ENCODE measurements around the gene JAM2. TPM values are rescaled to one million over a fixed set of nuclear protein-coding genes. Genes with fewer than 3 reads are reported as not detected.

The JAM2 gene
- total and polyA plus RNA-seq, 2 donors: 1.9 to 8.6 TPM

- Histone ChIP-seq H3K27ac (ENCODE audit: low read depth in 1 of 2, low read length in 1 of 2) (no peak overlapping the region), H3K4me1 (ENCODE audit: control insufficient read depth in 2 of 2, insufficient read depth in 2 of 2, low read length in 2 of 2) (peaks cover 0 to 2% of the 10 kb centered on the region in 2 donors), H3K27me3 (ENCODE audit: control insufficient read depth in 2 of 2, insufficient read depth in 1 of 2, low read length in 1 of 2) (peaks cover 6 to 36% of the 10 kb centered on the region in 2 donors), H3K36me3 (ENCODE audit: control insufficient read depth in 2 of 2, insufficient read depth in 2 of 2, low read length in 1 of 2) (no peaks in the 10 kb centered on the region), H3K9me3 (ENCODE audit: control insufficient read depth in 2 of 2, insufficient read depth in 1 of 2, low read length in 1 of 2) (no peaks in the 10 kb centered on the region), H3K4me3 (ENCODE audit: low read length in 2 of 2) (peak overlapping the region; percentile 42 to 65)
- no peak for DNase-seq (ENCODE audit: low read depth in 6 of 9, low spot score in 9 of 9)
- WGBS: 13% methylated on average over 27 of the region's 27 CpGs
These were observed 1.3 kb downstream of the JAM2 start for GRCh38 chr21:25640202-25640942.

- no peak overlapping the region for H3K4me3 ChIP-seq (ENCODE audit: low read length in 2 of 2)
- WGBS: 74% methylated on average over 5 of the region's 5 CpGs
These were observed 1.9 kb downstream of the JAM2 start for GRCh38 chr21:25640943-25641292.

GRCh38 chr21:25643486-25643885 is 4.4 kb downstream of the JAM2 start:
- H3K27me3 ChIP-seq (ENCODE audit: control insufficient read depth in 2 of 2, insufficient read depth in 1 of 2, low read length in 1 of 2): peaks cover 4 to 25% of the 10 kb centered on the region in 2 donors
- 95% methylated on average over 4 of the region's 4 CpGs for WGBS
- DNase-seq (ENCODE audit: low read depth in 6 of 9, low spot score in 9 of 9): no peak
- H3K4me3 ChIP-seq (ENCODE audit: low read length in 2 of 2): no peak overlapping the region
- no peaks in the 10 kb centered on the region for H3K9me3 ChIP-seq (ENCODE audit: control insufficient read depth in 2 of 2, insufficient read depth in 1 of 2, low read length in 1 of 2)
- peaks cover 0 to 2% of the 10 kb centered on the region in 2 donors for H3K4me1 ChIP-seq (ENCODE audit: control insufficient read depth in 2 of 2, insufficient read depth in 2 of 2, low read length in 2 of 2)
- no peak overlapping the region for H3K27ac ChIP-seq (ENCODE audit: low read depth in 1 of 2, low read length in 1 of 2)
- H3K36me3 ChIP-seq (ENCODE audit: control insufficient read depth in 2 of 2, insufficient read depth in 2 of 2, low read length in 1 of 2): no peaks in the 10 kb centered on the region

More at GRCh38 chr21:25640943-25641292, 1.9 kb downstream of the JAM2 start:
- Histone ChIP-seq H3K27ac (ENCODE audit: low read depth in 1 of 2, low read length in 1 of 2) (no peak overlapping the region), H3K9me3 (ENCODE audit: control insufficient read depth in 2 of 2, insufficient read depth in 1 of 2, low read length in 1 of 2) (no peaks in the 10 kb centered on the region), H3K4me1 (ENCODE audit: control insufficient read depth in 2 of 2, insufficient read depth in 2 of 2, low read length in 2 of 2) (peaks cover 0 to 2% of the 10 kb centered on the region in 2 donors), H3K36me3 (ENCODE audit: control insufficient read depth in 2 of 2, insufficient read depth in 2 of 2, low read length in 1 of 2) (no peaks in the 10 kb centered on the region), H3K27me3 (ENCODE audit: control insufficient read depth in 2 of 2, insufficient read depth in 1 of 2, low read length in 1 of 2) (peaks cover 6 to 36% of the 10 kb centered on the region in 2 donors)
- no peak for DNase-seq (ENCODE audit: low read depth in 6 of 9, low spot score in 9 of 9)

GRCh38 chr21:25646474-25646873 is 7.4 kb downstream of the JAM2 start:
- Histone ChIP-seq H3K27ac (ENCODE audit: low read depth in 1 of 2, low read length in 1 of 2) (no peak overlapping the region), H3K4me1 (ENCODE audit: control insufficient read depth in 2 of 2, insufficient read depth in 2 of 2, low read length in 2 of 2) (no peaks in the 10 kb centered on the region), H3K27me3 (ENCODE audit: control insufficient read depth in 2 of 2, insufficient read depth in 1 of 2, low read length in 1 of 2) (no peaks in the 10 kb centered on the region), H3K36me3 (ENCODE audit: control insufficient read depth in 2 of 2, insufficient read depth in 2 of 2, low read length in 1 of 2) (no peaks in the 10 kb centered on the region), H3K9me3 (ENCODE audit: control insufficient read depth in 2 of 2, insufficient read depth in 1 of 2, low read length in 1 of 2) (no peaks in the 10 kb centered on the region), H3K4me3 (ENCODE audit: low read length in 2 of 2) (no peak overlapping the region)
- whole genome bisulfite sequencing: 88% methylated on average over 1 of the region's 1 CpG
- no peak for DNase-seq (ENCODE audit: low read depth in 6 of 9, low spot score in 9 of 9)

- WGBS: 40% methylated on average over 5 of the region's 5 CpGs
- Histone ChIP-seq H3K27ac (ENCODE audit: low read depth in 1 of 2, low read length in 1 of 2) (no peak overlapping the region), H3K27me3 (ENCODE audit: control insufficient read depth in 2 of 2, insufficient read depth in 1 of 2, low read length in 1 of 2) (no peaks in the 10 kb centered on the region), H3K36me3 (ENCODE audit: control insufficient read depth in 2 of 2, insufficient read depth in 2 of 2, low read length in 1 of 2) (no peaks in the 10 kb centered on the region), H3K4me3 (ENCODE audit: low read length in 2 of 2) (no peak overlapping the region), H3K9me3 (ENCODE audit: control insufficient read depth in 2 of 2, insufficient read depth in 1 of 2, low read length in 1 of 2) (no peaks in the 10 kb centered on the region), H3K4me1 (ENCODE audit: control insufficient read depth in 2 of 2, insufficient read depth in 2 of 2, low read length in 2 of 2) (no peaks in the 10 kb centered on the region)
- no peak for DNase-seq (ENCODE audit: low read depth in 6 of 9, low spot score in 9 of 9)
These were observed 8.6 kb downstream of the JAM2 start for GRCh38 chr21:25647647-25648046.

GRCh38 chr21:25649146-25649545 is 10.1 kb downstream of the JAM2 start:
- Histone ChIP-seq H3K4me1 (ENCODE audit: control insufficient read depth in 2 of 2, insufficient read depth in 2 of 2, low read length in 2 of 2) (no peaks in the 10 kb centered on the region), H3K27ac (ENCODE audit: low read depth in 1 of 2, low read length in 1 of 2) (no peak overlapping the region), H3K9me3 (ENCODE audit: control insufficient read depth in 2 of 2, insufficient read depth in 1 of 2, low read length in 1 of 2) (no peaks in the 10 kb centered on the region), H3K36me3 (ENCODE audit: control insufficient read depth in 2 of 2, insufficient read depth in 2 of 2, low read length in 1 of 2) (no peaks in the 10 kb centered on the region), H3K27me3 (ENCODE audit: control insufficient read depth in 2 of 2, insufficient read depth in 1 of 2, low read length in 1 of 2) (no peaks in the 10 kb centered on the region), H3K4me3 (ENCODE audit: low read length in 2 of 2) (no peak overlapping the region)
- whole genome bisulfite sequencing: 93% methylated on average over 7 of the region's 7 CpGs
- DNase-seq (ENCODE audit: low read depth in 6 of 9, low spot score in 9 of 9): no peak

GRCh38 chr21:25656412-25656811 is 17.4 kb downstream of the JAM2 start:
- DNase-seq (ENCODE audit: low read depth in 6 of 9, low spot score in 9 of 9): no peak
- H3K36me3 ChIP-seq (ENCODE audit: control insufficient read depth in 2 of 2, insufficient read depth in 2 of 2, low read length in 1 of 2): no peaks in the 10 kb centered on the region
- H3K27me3 ChIP-seq (ENCODE audit: control insufficient read depth in 2 of 2, insufficient read depth in 1 of 2, low read length in 1 of 2): no peaks in the 10 kb centered on the region
- 95% methylated on average over 2 of the region's 2 CpGs for WGBS
- no peak overlapping the region for H3K27ac ChIP-seq (ENCODE audit: low read depth in 1 of 2, low read length in 1 of 2)
- no peaks in the 10 kb centered on the region for H3K4me1 ChIP-seq (ENCODE audit: control insufficient read depth in 2 of 2, insufficient read depth in 2 of 2, low read length in 2 of 2)
- no peak overlapping the region for H3K4me3 ChIP-seq (ENCODE audit: low read length in 2 of 2)
- H3K9me3 ChIP-seq (ENCODE audit: control insufficient read depth in 2 of 2, insufficient read depth in 1 of 2, low read length in 1 of 2): no peaks in the 10 kb centered on the region

- H3K27me3 ChIP-seq (ENCODE audit: control insufficient read depth in 2 of 2, insufficient read depth in 1 of 2, low read length in 1 of 2): no peaks in the 10 kb centered on the region
- 97% methylated on average over 2 of the region's 2 CpGs for WGBS
- H3K4me1 ChIP-seq (ENCODE audit: control insufficient read depth in 2 of 2, insufficient read depth in 2 of 2, low read length in 2 of 2): no peaks in the 10 kb centered on the region
- H3K36me3 ChIP-seq (ENCODE audit: control insufficient read depth in 2 of 2, insufficient read depth in 2 of 2, low read length in 1 of 2): no peaks in the 10 kb centered on the region
- no peak for DNase-seq (ENCODE audit: low read depth in 6 of 9, low spot score in 9 of 9)
- H3K9me3 ChIP-seq (ENCODE audit: control insufficient read depth in 2 of 2, insufficient read depth in 1 of 2, low read length in 1 of 2): no peaks in the 10 kb centered on the region
- no peak overlapping the region for H3K27ac ChIP-seq (ENCODE audit: low read depth in 1 of 2, low read length in 1 of 2)
- H3K4me3 ChIP-seq (ENCODE audit: low read length in 2 of 2): no peak overlapping the region
These were observed 18.1 kb downstream of the JAM2 start for GRCh38 chr21:25657140-25657539.

GRCh38 chr21:25658427-25659035 is 19.5 kb downstream of the JAM2 start:
- DNase-seq (ENCODE audit: low read depth in 6 of 9, low spot score in 9 of 9): no peak
- H3K9me3 ChIP-seq (ENCODE audit: control insufficient read depth in 2 of 2, insufficient read depth in 1 of 2, low read length in 1 of 2): no peaks in the 10 kb centered on the region
- H3K4me3 ChIP-seq (ENCODE audit: low read length in 2 of 2): no peak overlapping the region
- H3K27me3 ChIP-seq (ENCODE audit: control insufficient read depth in 2 of 2, insufficient read depth in 1 of 2, low read length in 1 of 2): no peaks in the 10 kb centered on the region
- H3K4me1 ChIP-seq (ENCODE audit: control insufficient read depth in 2 of 2, insufficient read depth in 2 of 2, low read length in 2 of 2): no peaks in the 10 kb centered on the region
- H3K27ac ChIP-seq (ENCODE audit: low read depth in 1 of 2, low read length in 1 of 2): no peak overlapping the region
- 94% methylated on average over 1 of the region's 1 CpG for WGBS
- no peaks in the 10 kb centered on the region for H3K36me3 ChIP-seq (ENCODE audit: control insufficient read depth in 2 of 2, insufficient read depth in 2 of 2, low read length in 1 of 2)
